NCI-H2029 treated with DMSO at 0.1 percent for 48 hours (cell line): ENCODE data around the gene HOGA1.
"Not testable (repeated sequence)": the region's sequence is repeated elsewhere in the genome, so short reads cannot be mapped to it uniquely, and the experiment has no call there.

Experiments
- DNase-seq: peaks from one replicate; lab custom pipeline; 2025; lab: John Stamatoyannopoulos, UW

The HOGA1 gene

DNA sequence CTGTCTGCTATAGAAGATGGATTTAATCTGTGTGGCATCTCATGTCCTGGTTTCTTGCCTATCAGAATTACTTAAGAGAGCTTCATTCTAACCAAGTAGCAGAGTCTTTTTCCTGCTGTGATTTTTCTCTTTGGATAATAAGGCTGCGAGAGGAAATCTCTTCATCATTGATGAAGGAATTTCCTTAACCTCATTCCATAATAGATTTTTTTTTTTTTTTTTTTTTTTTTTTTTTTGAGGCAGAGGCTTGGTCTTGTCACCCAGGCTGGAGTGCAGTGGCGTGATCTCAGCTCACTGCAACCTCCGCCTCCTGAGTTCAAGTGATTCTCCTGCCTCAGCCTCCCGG is 65.2 kb downstream of the HOGA1 start:
- not testable (repeated sequence) for DNase-seq

DNA sequence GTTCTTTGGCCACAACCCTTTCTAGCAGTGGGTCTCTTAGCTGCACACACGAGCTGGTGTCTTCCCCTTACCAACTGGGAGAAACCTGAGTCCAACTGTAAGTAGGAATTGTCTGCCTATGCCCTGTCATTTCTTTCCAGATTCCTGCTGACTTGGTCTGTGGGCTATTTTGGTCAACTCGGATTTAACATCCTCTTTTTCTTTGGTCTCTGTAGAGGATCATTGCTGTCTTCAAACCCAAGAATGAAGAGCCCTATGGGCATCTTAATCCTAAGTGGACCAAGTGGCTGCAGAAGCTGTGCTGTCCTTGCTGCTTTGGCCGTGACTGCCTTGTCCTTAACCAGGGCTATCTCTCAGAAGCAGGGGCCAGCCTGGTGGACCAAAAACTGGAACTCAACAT is 66.5 kb downstream of the HOGA1 start:
- DNase-seq, result no peak

DNA sequence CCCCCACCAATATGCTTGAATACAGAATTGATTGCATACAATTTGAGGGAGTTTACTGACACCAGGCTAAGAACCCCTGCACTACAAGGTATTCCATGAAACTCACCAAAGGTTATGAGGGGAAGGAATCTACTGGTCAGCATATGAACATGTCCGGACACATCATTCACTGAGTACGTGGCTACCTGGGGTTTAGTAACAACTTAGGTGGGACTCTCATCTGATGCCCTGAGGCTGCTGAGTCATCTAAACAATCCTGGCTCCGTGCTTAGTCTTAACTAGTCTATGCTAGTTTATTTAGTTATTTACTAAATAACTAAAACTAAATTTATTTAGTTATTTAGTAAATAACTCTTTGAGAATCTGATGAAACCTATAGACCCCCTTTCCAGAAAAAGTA is 67.6 kb downstream of the HOGA1 start:
- no peak for DNase-seq

DNA sequence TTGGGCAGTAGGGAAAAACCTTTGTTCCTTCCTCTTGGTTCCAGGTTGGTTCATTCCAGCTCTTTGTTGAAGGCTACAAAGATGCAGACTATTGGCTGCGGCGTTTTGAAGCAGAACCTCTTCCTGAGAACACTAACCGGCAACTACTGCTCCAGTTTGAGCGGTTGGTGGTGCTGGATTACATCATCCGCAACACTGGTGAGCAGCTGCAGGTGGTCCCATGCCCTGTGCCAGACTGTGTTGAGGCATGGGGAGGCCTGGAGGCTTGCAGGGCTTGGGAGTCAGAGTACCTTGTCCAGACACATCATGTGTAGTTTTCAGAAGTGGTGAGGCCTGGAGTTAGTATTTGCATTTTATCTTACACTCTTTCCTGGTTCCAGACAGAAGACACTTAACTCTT is 72.6 kb downstream of the HOGA1 start:
- no peak for DNase-seq

DNA sequence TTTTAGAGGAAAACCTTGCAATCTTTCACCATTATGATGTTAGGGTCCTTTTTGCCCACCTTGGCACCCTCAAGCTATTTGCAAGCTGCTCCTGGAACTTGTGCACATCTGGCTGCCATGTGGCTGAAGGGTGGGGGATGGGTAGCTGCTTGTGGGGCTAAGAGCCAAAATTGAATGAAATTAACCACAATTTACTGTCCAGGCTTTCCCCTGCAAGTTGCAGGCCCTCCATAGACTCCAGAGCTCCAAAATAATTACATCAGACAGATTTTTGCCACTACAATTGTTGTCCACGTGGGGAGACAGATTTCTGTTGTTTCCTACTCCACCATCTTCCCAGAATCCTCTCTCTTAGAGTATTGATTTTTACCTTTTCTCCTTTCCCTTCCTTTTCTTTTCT is 75.4 kb downstream of the HOGA1 start:
- no peak for DNase-seq
